Keratinocyte (primary cell): Measurements from ENCODE around the gene NOP9. TPM values are rescaled to one million over a fixed set of nuclear protein-coding genes. Genes with fewer than 3 reads are reported as not detected.

Experiments used
- DNase-seq: peaks from one replicate; pipeline ENCODE4 v3.0.0-alpha.2; 2011; ENCODE audit warnings: low read depth, missing footprints, low spot score
- FAIRE-seq: peaks from 2 replicates; lab custom pipeline; 2011; peaks lifted over from hg19 to GRCh38; lab: Jason Lieb, UNC
- H2AFZ ChIP-seq: 2 replicates; pipeline ENCODE4 v1.6.0; 2012; ENCODE audit warnings: low read length, control low read depth, inconsistent platforms; ENCODE audit not compliant: control insufficient read depth
- H3K27ac ChIP-seq: 2 replicates; pipeline ENCODE4 v1.5.1; 2011; ENCODE audit warnings: low read length; ENCODE audit not compliant: control insufficient read depth, insufficient read depth
- H3K27me3 ChIP-seq: 3 replicates; pipeline ENCODE4 v1.6.0; 2011; ENCODE audit warnings: low read length; ENCODE audit not compliant: control insufficient read depth, insufficient read depth; ENCODE audit errors: extremely low read depth
- H3K36me3 ChIP-seq, 2 experiments: 2 replicates in 1 of 2; 3 replicates in 1 of 2; pipeline ENCODE4 v1.5.1; 2011; ENCODE audit warnings: low read length in 2 of 2, mild to moderate bottlenecking in 1 of 2; ENCODE audit not compliant: control insufficient read depth in 2 of 2, insufficient read depth in 2 of 2; ENCODE audit errors: extremely low read depth in 1 of 2
- H3K4me1 ChIP-seq: 3 replicates; pipeline ENCODE4 v1.5.1; 2011; ENCODE audit warnings: low read length; ENCODE audit not compliant: control insufficient read depth, insufficient read depth; ENCODE audit errors: extremely low read depth
- H3K4me2 ChIP-seq: 3 replicates; pipeline ENCODE4 v1.6.0; 2011; ENCODE audit warnings: low read depth, low read length; ENCODE audit not compliant: control insufficient read depth, insufficient read depth; ENCODE audit errors: extremely low read depth
- H3K4me3 ChIP-seq, 3 experiments: fragments of 200-600 bp in 1 of 3; sonication (generic) in 1 of 3; 2 replicates in 2 of 3; 3 replicates in 1 of 3; pipeline ENCODE4 v1.5.1; 2011 to 2016; ENCODE audit warnings: low read length in 3 of 3, mild to moderate bottlenecking in 3 of 3, control low read depth in 2 of 3, inconsistent platforms in 1 of 3, low read depth in 1 of 3, mixed read lengths in 1 of 3, mixed run types in 1 of 3, moderate library complexity in 1 of 3; ENCODE audit not compliant: control insufficient read depth in 2 of 3, insufficient read depth in 2 of 3; ENCODE audit errors: extremely low read depth in 1 of 3
- H3K79me2 ChIP-seq: 2 replicates; pipeline ENCODE4 v1.6.0; 2012; ENCODE audit warnings: low read length; ENCODE audit not compliant: control insufficient read depth, insufficient read depth
- H3K9ac ChIP-seq: 3 replicates; pipeline ENCODE4 v1.6.0; 2011; ENCODE audit warnings: low read length; ENCODE audit not compliant: control insufficient read depth, insufficient read depth; ENCODE audit errors: extremely low read depth
- H3K9me1 ChIP-seq: 3 replicates; pipeline ENCODE4 v1.6.0; 2011; ENCODE audit warnings: low read length; ENCODE audit not compliant: control insufficient read depth, insufficient read depth; ENCODE audit errors: extremely low read depth
- H3K9me3 ChIP-seq: 2 replicates; pipeline ENCODE4 v1.5.1; 2012; ENCODE audit warnings: low read depth, low read length; ENCODE audit not compliant: control insufficient read depth
- H4K20me1 ChIP-seq: 3 replicates; pipeline ENCODE4 v1.6.0; 2011; ENCODE audit warnings: low read length; ENCODE audit not compliant: control insufficient read depth, insufficient read depth; ENCODE audit errors: extremely low read depth
- EZH2 ChIP-seq: IDR thresholded peaks from one replicate; pipeline ENCODE4 v1.6.1; 2012; ENCODE audit warnings: inconsistent platforms, mild to moderate bottlenecking, low read length, moderate library complexity
- dilution Hi-C: fragments of 300-500 bp; cut with MboI; formaldehyde crosslinking; loops from one replicate; pipeline ENCODE4 v1.7.0; 2020; ENCODE audit warnings: low sequenced_read_pairs; ENCODE audit not compliant: extremely low pct_ligation_motif_present
- polyA plus RNA-seq, 5 experiments: library from polyadenylated mRNA; depleted of rRNA in 3 of 5; stranded (reverse) in 3 of 5; stranded (forward) in 1 of 5; unstranded in 1 of 5; fragments of >200 nt; gene quantifications; 1 replicate in 1 of 5; 2 replicates in 3 of 5; 3 replicates in 1 of 5; pipeline versions ENCODE4 v1.2.1 to v1.2.3, GENCODE V29; 2011 to 2012; ENCODE audit warnings: missing spikeins in 2 of 5, low read depth in 1 of 5, low replicate concordance in 1 of 5
- TF ChIP-seq, protein P1 (sequence below), 3 experiments: IDR thresholded peaks in 1 of 3; conservative IDR thresholded peaks in 1 of 3; optimal IDR thresholded peaks in 1 of 3; 2 replicates in 2 of 3; 3 replicates in 1 of 3; pipeline versions ENCODE3 to v1.5.1; 2011; ENCODE audit warnings: low read length in 3 of 3, mild to moderate bottlenecking in 3 of 3, moderate library complexity in 2 of 3, control low read depth in 1 of 3, inconsistent platforms in 1 of 3; ENCODE audit not compliant: insufficient read depth in 2 of 3; ENCODE audit errors: extremely low read depth in 1 of 3

The NOP9 gene
- polyA plus RNA-seq, 1 donor (not counting 4 experiments of a cell fraction or from before 2014, with no cell fraction given), result 19.9 TPM

DNA sequence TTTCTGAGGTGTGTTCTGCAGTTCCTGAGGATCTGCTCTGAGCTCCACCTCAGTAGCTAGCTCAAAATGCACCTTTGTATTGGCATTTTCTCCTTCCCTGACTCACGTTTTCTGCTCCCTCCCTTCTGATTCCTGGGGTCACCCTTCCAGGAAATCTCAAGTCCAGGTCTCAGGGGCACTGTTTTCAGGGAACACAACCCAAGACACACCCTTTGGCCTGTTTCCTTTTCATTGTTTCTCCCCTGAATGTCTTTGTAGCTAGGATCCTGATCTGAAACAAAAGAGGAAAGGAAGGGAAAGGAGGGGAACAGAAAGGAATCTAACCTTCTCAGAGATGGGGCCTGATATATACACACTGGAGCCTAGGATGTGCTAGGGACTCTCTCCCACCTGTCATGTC, 47.5 kb downstream of the NOP9 start:
- no peaks in the 10 kb centered on the region for H3K9me3 ChIP-seq
- H3K9me1 ChIP-seq, result no peaks in the 10 kb centered on the region
- H3K4me1 ChIP-seq, result no peaks in the 10 kb centered on the region
- no peak for FAIRE-seq
- H3K9ac ChIP-seq, result no peak overlapping the region
- no peak overlapping the region for H3K4me2 ChIP-seq
- no peaks in the 10 kb centered on the region for H3K36me3 ChIP-seq
- no peak overlapping the region for H3K4me3 ChIP-seq
- no peaks in the 10 kb centered on the region for H4K20me1 ChIP-seq
- no peaks in the 10 kb centered on the region for H3K79me2 ChIP-seq
- TF ChIP-seq, protein P1, sequence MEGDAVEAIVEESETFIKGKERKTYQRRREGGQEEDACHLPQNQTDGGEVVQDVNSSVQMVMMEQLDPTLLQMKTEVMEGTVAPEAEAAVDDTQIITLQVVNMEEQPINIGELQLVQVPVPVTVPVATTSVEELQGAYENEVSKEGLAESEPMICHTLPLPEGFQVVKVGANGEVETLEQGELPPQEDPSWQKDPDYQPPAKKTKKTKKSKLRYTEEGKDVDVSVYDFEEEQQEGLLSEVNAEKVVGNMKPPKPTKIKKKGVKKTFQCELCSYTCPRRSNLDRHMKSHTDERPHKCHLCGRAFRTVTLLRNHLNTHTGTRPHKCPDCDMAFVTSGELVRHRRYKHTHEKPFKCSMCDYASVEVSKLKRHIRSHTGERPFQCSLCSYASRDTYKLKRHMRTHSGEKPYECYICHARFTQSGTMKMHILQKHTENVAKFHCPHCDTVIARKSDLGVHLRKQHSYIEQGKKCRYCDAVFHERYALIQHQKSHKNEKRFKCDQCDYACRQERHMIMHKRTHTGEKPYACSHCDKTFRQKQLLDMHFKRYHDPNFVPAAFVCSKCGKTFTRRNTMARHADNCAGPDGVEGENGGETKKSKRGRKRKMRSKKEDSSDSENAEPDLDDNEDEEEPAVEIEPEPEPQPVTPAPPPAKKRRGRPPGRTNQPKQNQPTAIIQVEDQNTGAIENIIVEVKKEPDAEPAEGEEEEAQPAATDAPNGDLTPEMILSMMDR (optimal IDR thresholded peaks at IDR 0.05 in 1 of 3, IDR thresholded peaks at IDR 0.05 in 1 of 3, conservative IDR thresholded peaks at IDR 0.05 in 1 of 3; ENCODE audit: extremely low read depth in 1 of 3, insufficient read depth in 2 of 3, low read length in 3 of 3), result no peak
- TF ChIP-seq EZH2, result no peak
- dilution Hi-C loops, result no loop called here
- H2AFZ ChIP-seq, result no peak overlapping the region
- no peak overlapping the region for H3K27ac ChIP-seq
- no peak for DNase-seq
- no peaks in the 10 kb centered on the region for H3K27me3 ChIP-seq

DNA sequence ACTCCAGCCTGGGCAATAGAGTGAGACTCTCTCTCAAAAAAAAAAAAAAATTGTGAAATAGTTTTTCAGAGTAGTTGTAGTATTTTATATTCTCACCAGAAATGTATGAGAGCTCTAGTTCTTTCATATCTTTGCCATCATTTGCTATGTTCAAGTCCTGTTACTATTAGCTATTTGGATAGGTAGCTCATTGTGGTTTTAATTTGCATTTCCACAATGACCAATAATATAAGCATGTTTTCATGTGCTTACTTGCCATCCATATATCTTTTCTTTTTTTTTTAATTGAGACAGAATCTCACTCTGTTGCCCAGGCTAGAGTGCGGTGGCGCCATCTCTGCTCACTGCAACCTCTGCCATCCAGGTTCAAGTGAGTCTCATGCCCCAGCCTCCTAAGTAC, 48.5 kb downstream of the NOP9 start:
- Histone ChIP-seq H3K27me3 (no peaks in the 10 kb centered on the region), H2AFZ (no peak overlapping the region), H4K20me1 (no peaks in the 10 kb centered on the region), H3K36me3 (no peaks in the 10 kb centered on the region), H3K27ac (no peak overlapping the region), H3K79me2 (no peaks in the 10 kb centered on the region), H3K9me3 (no peaks in the 10 kb centered on the region), H3K9me1 (no peaks in the 10 kb centered on the region), H3K4me1 (no peaks in the 10 kb centered on the region), H3K9ac (no peak overlapping the region), H3K4me3 (no peak overlapping the region), H3K4me2 (no peak overlapping the region)
- dilution Hi-C loops, result no loop called here
- no peak for DNase-seq
- no peak for FAIRE-seq
- TF ChIP-seq EZH2, result no peak
- TF ChIP-seq, protein P1 (optimal IDR thresholded peaks at IDR 0.05 in 1 of 3, IDR thresholded peaks at IDR 0.05 in 1 of 3, conservative IDR thresholded peaks at IDR 0.05 in 1 of 3; ENCODE audit: extremely low read depth in 1 of 3, insufficient read depth in 2 of 3, low read length in 3 of 3), result no peak
